ENCODE data around the gene PPEF2. TPM values are rescaled to one million over a fixed set of nuclear protein-coding genes. Genes with fewer than 3 reads are reported as not detected.

Gene PPEF2
- total and polyA plus RNA-seq, 4 donors: 0.17 TPM; not detected in 3

GRCh38 chr4:75844151-75844662 lies 58.0 kb downstream of the PPEF2 start:
- H3K27ac ChIP-seq (ENCODE audit: low read depth in 1 of 2, low read length in 2 of 2): no peak overlapping the region
- H3K27me3 ChIP-seq (ENCODE audit: control insufficient read depth in 4 of 4, insufficient read depth in 4 of 4, low read length in 3 of 4): no peaks in the 10 kb centered on the region
- no peaks in the 10 kb centered on the region for H3K9me3 ChIP-seq (ENCODE audit: control insufficient read depth in 4 of 4, low read length in 3 of 4)
- H3K4me3 ChIP-seq (ENCODE audit: low read depth in 1 of 3, low read length in 3 of 3): no peak overlapping the region
- TF ChIP-seq ATF3 (IDR thresholded peaks at IDR 0.05) (no peak), HNF4A (conservative IDR thresholded peaks at IDR 0.05) (no peak), NR2F2 (IDR thresholded peaks at IDR 0.05) (peak; percentile 86), SP1 (IDR thresholded peaks at IDR 0.05) (peak; percentile 52), REST (IDR thresholded peaks at IDR 0.05) (peak; percentile 17), CTCF (IDR thresholded peaks at IDR 0.05; ENCODE audit: low read depth, low read length, missing input control) (no peak), RXRA (IDR thresholded peaks at IDR 0.05) (peak; percentile 61 to 67), JUND (IDR thresholded peaks at IDR 0.05) (peak; percentile 21 to 28), FOXA2 (IDR thresholded peaks at IDR 0.05) (no peak)
- DNase-seq (ENCODE audit: low spot score): no peak
- H3K9ac ChIP-seq (ENCODE audit: low read depth in 1 of 2, low read length in 2 of 2): no peak overlapping the region
- H3K36me3 ChIP-seq (ENCODE audit: control insufficient read depth in 4 of 4, insufficient read depth in 3 of 4, low read depth in 1 of 4, low read length in 3 of 4): no peaks in the 10 kb centered on the region
- 93% methylated on average over 3 of the region's 3 CpGs for WGBS
- no peaks in the 10 kb centered on the region for H3K4me1 ChIP-seq (ENCODE audit: control insufficient read depth in 4 of 4, insufficient read depth in 4 of 4, low read length in 3 of 4)

- no peak overlapping the region for H3K27ac ChIP-seq (ENCODE audit: low read depth in 1 of 2, low read length in 2 of 2)
- H3K9ac ChIP-seq (ENCODE audit: low read depth in 1 of 2, low read length in 2 of 2): no peak overlapping the region
- TF ChIP-seq HNF4G (IDR thresholded peaks at IDR 0.05): no peak
- no peak for TF ChIP-seq YY1 (IDR thresholded peaks at IDR 0.05)
- TF ChIP-seq JUND (IDR thresholded peaks at IDR 0.05): no peak
- TF ChIP-seq FOXA1 (IDR thresholded peaks at IDR 0.05): no peak
- no peak for TF ChIP-seq TAF1 (conservative IDR thresholded peaks at IDR 0.05)
- no peak for TF ChIP-seq SP1 (IDR thresholded peaks at IDR 0.05)
- TF ChIP-seq EGR1 (IDR thresholded peaks at IDR 0.05; ENCODE audit: low read depth in 2 of 2): no peak
- TF ChIP-seq RXRA (IDR thresholded peaks at IDR 0.05): no peak
- TF ChIP-seq HNF4A (conservative IDR thresholded peaks at IDR 0.05): no peak
- TF ChIP-seq FOXA2 (IDR thresholded peaks at IDR 0.05): no peak
- no peak for TF ChIP-seq REST (IDR thresholded peaks at IDR 0.05)
- no peak for TF ChIP-seq ATF3 (IDR thresholded peaks at IDR 0.05)
- no peak for TF ChIP-seq GABPA (IDR thresholded peaks at IDR 0.05 in 1 of 2, conservative IDR thresholded peaks at IDR 0.05 in 1 of 2)
- no peak for TF ChIP-seq ZBTB33 (IDR thresholded peaks at IDR 0.05)
- TF ChIP-seq NR2F2 (IDR thresholded peaks at IDR 0.05): no peak
- TF ChIP-seq RAD21 (IDR thresholded peaks at IDR 0.05): no peak
- no peak for TF ChIP-seq MAX (IDR thresholded peaks at IDR 0.05)
- DNase-seq (ENCODE audit: low spot score): no peak
- no peaks in the 10 kb centered on the region for H3K27me3 ChIP-seq (ENCODE audit: control insufficient read depth in 4 of 4, insufficient read depth in 4 of 4, low read length in 3 of 4)
- H3K4me3 ChIP-seq (ENCODE audit: low read depth in 1 of 3, low read length in 3 of 3): no peak overlapping the region
- 94% methylated on average over 4 of the region's 4 CpGs for WGBS
- H3K36me3 ChIP-seq (ENCODE audit: control insufficient read depth in 4 of 4, insufficient read depth in 3 of 4, low read depth in 1 of 4, low read length in 3 of 4): no peaks in the 10 kb centered on the region
- no peaks in the 10 kb centered on the region for H3K4me1 ChIP-seq (ENCODE audit: control insufficient read depth in 4 of 4, insufficient read depth in 4 of 4, low read length in 3 of 4)
- no peaks in the 10 kb centered on the region for H3K9me3 ChIP-seq (ENCODE audit: control insufficient read depth in 4 of 4, low read length in 3 of 4)
Observed at GRCh38 chr4:75843596-75843995, 58.7 kb downstream of the PPEF2 start.
